HG02678 (cell line): ENCODE measurements around the gene RAB33A.
A peak's percentile ranks its signal among the peaks of the same experiment; 100 is the strongest.

Experiments used
- ATAC-seq: cut with Tn5 transposase; IDR thresholded peaks from one replicate; pipeline ENCODE4 v1.9.1; 2021; ENCODE audit warnings: mild to moderate bottlenecking, moderate library complexity; ENCODE audit not compliant: unreplicated experiment

RAB33A gene

DNA sequence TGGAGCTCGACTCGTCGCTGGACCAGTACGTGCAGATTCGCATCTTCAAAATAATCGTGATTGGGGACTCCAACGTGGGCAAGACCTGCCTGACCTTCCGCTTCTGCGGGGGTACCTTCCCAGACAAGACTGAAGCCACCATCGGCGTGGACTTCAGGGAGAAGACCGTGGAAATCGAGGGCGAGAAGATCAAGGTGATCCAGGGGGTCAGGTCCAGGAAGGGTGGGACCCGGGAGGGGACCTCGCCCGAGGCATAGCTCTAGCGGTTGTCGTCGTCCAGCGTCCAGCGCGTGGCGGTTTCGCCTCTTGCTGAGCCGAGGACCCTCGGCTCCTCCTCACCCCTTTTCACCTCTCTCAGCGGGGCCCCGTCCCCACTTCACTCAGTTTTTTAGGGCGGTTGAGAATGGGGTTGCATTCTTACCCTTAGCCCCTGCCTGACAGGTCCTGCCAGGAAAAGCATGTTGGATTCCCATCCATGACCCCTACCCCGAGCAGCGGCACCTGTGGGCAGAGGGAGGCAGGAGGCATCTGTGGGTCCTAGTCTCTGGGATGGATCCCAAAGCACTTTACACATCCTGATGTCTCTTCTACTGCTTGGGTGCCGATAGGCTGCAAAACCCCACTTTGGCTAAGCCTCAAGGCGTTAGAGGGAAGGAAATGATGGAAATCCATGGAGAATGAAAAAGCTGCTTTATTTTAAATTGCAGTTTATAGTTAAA, 524 bp downstream of the RAB33A start:
- ATAC-seq, result no peak

- peak; percentile 44 for ATAC-seq
These were observed 1.6 kb downstream of the RAB33A start for GRCh38 chrX:130173190-130173895.

GRCh38 chrX:130174045-130174704, 2.4 kb downstream of the RAB33A start:
- no peak for ATAC-seq

GRCh38 chrX:130174937-130175336, 3.2 kb downstream of the RAB33A start:
- ATAC-seq, result no peak

GRCh38 chrX:130176354-130176776, 4.6 kb downstream of the RAB33A start:
- peak; percentile 81 for ATAC-seq

GRCh38 chrX:130176942-130177341, 5.2 kb downstream of the RAB33A start:
- ATAC-seq, result no peak

GRCh38 chrX:130179170-130179569, 7.4 kb downstream of the RAB33A start:
- no peak for ATAC-seq

- ATAC-seq, result no peak
These were observed 7.9 kb downstream of the RAB33A start for GRCh38 chrX:130179579-130180215.

DNA sequence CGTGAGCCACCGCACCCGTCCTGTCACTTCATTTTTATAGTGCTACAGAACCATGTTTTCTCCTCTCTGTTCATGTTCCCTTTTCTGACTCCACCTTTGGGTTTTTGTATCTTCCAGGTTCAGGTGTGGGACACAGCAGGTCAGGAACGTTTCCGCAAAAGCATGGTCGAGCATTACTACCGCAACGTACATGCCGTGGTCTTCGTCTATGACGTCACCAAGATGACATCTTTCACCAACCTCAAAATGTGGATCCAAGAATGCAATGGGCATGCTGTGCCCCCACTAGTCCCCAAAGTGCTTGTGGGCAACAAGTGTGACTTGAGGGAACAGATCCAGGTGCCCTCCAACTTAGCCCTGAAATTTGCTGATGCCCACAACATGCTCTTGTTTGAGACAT, 12.4 kb downstream of the RAB33A start:
- no peak for ATAC-seq

DNA sequence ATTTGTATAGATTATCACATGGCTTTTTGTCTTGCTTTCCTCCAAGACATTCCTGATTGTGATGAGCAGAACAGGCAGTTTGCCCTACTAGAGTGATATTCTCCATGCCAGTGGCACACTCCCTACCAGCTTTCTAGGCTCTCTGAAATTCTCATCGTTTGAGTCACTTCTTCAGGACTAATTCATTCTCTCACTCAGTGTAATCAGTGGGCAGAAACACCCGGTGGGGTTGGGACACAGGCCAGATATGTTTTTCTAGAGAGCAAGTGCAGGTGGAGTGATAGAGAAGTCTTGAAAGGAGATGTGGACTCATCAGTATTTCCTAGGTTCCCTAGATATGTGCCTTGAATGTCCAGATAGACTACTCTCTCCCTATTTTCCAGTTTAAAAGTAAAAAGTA, 13.1 kb downstream of the RAB33A start:
- no peak for ATAC-seq

- no peak for ATAC-seq
These were observed 14.9 kb downstream of the RAB33A start for GRCh38 chrX:130186651-130187050.

DNA sequence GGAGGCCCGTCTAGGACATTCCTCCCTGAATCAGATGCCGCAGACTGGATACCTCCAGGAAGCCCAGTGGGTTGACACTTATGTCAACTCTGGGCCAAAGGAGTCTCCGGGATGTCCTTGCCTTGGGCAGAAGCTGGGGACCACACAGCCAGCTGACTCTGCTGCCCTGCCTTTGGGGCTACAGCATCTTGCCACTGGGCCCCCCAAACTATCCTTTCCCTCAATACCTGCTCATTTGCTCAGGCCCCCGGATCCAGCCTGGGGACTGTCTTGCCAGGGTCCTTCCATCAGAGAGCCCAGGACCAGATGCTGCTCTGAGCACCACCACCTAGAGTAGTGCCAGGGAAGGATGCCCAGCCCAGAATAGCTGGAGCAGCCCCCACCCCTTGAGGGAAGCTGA, 19.0 kb downstream of the RAB33A start:
- ATAC-seq, result no peak

DNA sequence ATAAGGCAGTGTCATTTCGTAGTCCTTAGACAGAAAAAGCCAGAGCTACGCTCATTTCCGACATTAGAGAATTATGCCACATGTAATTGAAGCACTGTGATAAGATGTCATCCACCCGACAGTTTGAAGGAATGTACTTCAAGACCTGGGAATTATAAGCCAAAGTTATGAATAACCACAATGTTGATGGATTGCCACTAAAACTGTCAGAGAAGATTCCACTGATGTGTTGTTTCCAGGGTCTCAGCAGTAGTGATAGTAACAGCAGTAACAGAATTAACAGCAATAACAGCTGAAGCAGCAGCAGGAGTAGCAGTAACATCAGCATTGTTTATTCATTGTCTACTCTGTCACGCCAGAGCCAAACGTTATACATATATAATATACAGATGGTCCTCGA, 24.7 kb downstream of the RAB33A start:
- no peak for ATAC-seq

DNA sequence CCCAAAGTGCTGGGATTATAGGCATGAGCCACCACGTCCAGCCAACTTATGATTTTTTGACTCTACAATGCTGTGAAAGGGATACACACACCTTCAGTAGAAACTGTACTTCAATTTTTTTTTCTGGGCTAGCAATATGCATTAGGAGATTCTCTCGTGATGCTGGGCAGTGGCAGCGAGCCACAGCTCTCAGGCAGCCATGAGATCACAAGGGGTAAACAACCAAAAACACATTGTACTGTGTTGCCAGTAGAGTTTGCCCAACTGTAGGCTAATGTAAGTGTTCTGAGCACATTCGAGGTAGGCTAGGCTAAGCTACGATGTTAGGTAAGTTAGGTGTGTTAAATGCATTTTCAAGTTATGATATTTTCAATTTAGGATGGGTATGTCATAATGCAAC, 25.7 kb downstream of the RAB33A start:
- ATAC-seq, result no peak

DNA sequence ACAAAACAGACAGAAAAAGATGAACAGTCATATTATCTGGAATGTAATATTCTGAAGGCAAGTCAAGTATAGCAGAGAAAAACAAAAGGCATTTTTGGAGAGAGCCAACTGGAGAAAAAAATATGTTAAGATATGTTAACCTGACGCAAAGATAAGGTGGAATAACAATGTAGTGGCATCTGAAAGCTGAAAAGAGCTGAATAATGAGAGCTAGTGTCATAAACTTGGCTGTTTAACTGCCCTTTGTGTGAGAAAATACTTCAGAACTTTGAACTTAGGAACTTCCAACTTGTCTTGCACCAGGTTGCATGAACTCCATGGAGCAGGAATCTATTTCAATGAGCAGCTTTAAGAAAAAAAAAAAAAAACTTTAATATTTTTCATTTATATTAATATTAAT, 32.9 kb downstream of the RAB33A start:
- no peak for ATAC-seq

DNA sequence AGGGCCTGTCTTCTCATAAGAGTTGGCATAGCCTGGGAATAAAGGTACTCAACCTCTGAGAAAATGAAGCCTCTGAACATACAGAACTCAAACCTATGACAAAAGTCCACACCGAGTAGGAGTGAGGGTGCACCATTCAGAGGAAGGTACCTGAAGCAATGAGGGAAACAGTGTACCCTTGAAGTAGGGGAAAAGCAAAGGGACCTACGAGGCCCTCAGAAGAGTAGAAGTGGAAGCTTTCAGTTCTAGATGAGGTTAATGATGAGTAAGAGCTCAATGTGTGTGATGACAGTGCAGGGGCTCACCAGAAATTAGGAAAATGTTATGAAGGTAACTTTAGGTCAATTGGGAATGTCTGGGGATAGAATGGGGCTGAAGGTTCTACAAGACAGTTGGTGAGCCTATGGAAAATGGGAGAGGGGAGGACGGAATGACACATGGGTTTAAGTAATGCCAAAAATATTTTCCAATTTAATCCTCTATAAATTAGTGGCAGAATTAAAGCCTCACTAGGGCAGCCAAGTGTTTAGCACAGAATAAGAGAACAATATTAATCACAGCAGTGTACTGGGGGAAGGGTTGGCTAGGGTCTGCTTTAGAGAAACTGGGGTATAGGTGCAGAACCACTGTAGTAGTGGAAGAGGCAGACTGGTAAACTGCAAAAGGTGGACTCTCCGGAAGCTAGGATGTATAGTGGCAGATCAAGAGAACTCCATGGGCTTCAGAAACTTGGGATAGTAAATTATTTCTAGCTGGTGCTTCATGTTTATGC, 39.8 kb downstream of the RAB33A start:
- no peak for ATAC-seq

- no peak for ATAC-seq
These were observed 40.6 kb downstream of the RAB33A start for GRCh38 chrX:130212371-130212770.

GRCh38 chrX:130213376-130213775, 41.6 kb downstream of the RAB33A start:
- ATAC-seq, result no peak

DNA sequence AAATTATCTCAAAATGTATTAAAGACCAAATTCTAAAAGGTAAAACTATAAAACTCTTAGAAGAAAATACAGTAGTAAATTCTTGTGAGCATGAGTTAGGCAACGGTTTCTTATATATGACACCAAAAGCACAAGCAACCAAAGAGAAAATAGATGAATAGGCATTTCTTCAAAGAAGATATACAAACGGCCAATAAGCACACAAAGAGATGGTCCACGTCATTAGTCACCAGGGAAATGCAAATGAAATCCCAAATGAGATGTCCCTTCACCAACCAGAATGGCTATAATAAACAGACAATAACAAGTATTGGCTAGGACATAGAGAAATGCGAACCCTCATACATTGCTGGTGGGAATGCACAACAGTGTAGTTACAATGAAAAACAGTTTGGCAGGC, 44.6 kb downstream of the RAB33A start:
- no peak for ATAC-seq

- ATAC-seq, result no peak
These were observed 53.0 kb downstream of the RAB33A start for GRCh38 chrX:130224810-130225209.

- no peak for ATAC-seq
These were observed 57.1 kb downstream of the RAB33A start for GRCh38 chrX:130228871-130229270.
